Activated gamma-delta T cell treated with anti-CD3 and anti-CD28 coated beads, Interleukin-2, amount 50 U/mL, for 16 hours (primary cell): ENCODE results near the gene GPR26.
"Not testable (repeated sequence)": the region's sequence is repeated elsewhere in the genome, so short reads cannot be mapped to it uniquely, and the experiment has no call there.

Source experiments
- DNase-seq: peaks from one replicate; pipeline ENCODE4 v3.0.0-alpha.2; 2020; ENCODE audit warnings: low read depth

GPR26 gene

DNA sequence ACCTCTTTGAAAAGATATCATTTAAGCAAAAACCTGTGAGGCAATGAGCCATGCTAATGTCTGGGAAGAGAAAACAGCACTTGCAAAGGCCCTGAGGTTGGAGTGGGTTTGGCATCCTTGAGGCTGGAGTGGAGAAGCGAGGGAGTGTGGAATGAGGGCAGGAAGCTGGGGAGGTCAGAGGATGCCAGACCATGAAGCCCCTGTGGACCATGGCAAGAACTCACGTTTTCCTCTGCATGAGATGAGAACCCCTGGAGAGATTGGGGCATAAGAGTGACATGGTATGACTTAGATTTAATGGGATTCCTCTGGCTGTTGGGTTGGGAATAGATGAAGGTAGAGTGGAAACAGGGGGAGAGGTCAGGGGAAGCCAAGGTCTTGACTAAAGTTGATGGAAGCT lies 49.4 kb downstream of the GPR26 start:
- no peak for DNase-seq

DNA sequence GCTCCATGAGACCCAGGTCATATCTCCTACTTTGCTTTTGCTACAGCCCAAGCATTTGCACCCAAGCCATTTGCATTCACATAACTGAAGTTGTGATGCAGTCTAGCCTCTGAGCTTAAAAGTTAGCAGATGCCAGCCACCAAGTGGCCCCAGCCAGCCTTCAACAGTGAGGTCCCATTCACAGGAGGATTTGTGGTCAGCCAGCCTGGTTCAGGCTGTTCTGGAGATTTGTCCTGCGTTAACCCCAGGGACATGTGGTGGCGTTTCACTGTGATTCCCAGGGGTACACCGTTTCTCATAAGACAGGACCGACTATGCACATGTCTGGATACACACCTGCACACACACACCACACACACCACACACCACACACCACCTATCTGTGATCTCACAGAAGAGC lies 51.2 kb downstream of the GPR26 start:
- no peak for DNase-seq

DNA sequence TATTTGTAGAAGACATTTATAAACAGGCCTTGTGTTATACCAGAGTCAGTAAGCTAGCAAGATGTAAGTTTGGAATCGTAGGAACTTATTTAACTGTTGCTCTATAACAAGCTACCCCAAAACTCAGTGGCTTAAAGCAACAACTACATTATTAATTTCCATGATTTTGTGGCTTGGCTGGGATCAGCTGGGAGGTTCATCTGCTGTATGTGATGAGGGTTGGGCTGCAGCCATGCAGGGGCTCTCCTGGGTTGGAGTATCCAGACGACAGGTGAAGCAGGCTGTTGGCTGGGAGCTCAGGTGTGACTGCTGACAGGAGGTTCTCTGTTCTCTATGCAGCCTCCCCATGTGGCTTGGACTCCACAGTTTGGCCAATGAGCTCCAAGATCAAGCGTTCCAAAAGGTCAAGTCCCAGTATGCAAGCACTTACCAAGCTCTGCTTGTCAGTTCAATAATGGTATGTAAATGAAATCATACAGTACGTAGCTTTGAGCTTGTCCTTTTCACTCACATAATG lies 52.4 kb downstream of the GPR26 start:
- DNase-seq = no peak

DNA sequence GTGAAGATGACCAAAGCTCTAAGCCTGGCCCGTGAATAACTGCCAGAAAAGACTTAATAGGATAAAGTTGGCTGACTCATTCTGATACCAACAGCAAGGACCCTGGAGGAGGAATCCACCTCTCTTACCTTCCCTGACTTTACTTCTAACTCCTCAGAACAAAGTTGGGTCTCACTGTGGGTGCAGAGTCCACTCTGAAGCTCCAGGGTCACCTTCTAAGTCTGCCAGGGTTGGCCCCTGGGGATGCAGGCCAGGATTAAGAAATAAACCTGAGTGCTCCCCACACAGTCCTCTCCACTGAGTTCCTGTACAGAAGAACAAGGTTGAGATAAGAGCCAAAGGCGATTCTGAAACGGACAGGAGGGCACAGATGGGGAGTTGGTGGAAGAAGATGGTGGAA lies 54.4 kb downstream of the GPR26 start:
- no peak for DNase-seq

DNA sequence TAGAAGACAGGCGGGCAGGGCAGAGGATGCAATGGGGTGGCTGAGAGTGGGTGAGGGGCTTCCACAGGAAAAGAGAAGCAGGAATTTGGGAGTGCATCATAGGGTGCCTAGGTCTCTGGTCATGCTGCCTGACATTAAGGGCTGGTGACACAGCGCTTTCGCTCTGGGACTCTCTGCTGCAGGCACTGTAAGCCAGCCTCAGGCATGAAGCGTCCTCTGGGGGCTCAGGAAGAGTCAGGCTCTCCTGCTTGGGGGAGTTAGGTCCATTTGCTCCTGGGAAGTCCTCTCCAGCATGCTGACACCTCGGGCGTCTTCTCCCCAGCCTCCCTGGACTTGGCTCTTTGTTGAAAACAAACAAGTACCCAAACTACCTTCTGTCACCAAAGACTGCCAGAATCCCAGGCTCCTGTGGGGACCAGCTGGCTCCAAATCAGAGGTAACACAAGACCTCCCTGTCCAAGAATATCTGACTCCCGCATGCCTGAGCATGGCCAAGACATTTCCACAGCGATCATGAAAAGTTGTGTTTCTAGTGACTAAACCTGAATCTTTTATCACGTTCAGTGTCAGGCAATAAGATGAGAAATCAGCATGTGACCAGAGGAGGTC lies 55.4 kb downstream of the GPR26 start:
- no peak for DNase-seq

DNA sequence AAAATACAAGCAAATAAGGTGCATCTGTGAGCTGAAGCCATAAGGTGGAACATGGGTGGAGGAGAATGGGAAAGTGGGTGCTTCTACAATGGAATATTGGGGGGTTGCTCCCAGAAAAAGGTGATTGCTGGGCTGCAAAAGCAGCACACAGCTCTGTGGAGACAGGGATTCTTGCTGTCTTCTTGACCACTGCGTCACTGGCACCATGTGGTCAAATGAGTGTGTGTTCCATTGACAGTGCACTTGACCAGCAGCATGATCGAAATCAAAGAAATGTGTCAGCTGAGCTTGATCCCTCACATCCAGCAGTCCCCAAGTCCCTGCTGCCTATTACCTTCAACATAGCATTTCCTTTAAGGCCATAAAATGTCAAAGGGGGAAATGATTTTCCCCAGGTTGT lies 56.2 kb downstream of the GPR26 start:
- no peak for DNase-seq

DNA sequence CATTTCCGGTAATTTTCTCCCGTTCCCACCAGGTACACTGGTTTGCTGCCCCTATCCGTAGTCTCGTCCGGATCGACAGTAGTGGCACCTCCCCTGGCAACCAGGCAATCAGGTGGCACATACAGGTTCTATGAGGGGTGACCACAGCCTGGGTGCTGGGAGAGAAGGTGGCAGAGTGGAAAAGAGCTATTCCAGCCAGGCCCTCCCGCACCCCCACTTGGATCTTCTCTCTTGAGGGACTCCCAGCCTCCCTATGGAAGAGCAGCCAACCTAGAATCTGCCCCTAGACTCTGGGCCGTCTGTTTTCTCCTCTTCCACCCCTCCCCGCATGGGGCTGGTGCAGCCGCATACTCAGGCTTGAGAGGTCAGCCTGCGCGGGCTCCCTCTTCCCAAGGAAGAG lies 58.6 kb downstream of the GPR26 start:
- no peak for DNase-seq

DNA sequence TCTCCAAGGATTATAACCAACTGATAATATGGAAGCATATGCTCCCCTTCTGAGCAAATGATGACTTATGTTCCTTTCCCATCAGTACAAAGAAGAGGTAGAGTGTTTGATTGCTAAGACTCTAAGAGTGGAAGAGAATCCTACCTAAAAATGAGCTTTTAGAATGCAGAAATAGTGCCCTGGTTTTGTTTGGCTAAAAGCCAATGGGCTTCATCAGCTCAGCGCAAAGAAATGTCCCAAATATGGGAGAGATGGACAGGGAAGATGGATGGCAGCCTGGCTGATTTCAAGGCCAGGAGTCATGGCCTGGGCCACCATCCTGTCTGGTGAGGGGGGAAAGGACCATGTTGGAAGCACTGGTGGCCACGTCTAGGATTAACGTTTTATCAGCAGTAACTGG lies 60.2 kb downstream of the GPR26 start:
- no peak for DNase-seq

DNA sequence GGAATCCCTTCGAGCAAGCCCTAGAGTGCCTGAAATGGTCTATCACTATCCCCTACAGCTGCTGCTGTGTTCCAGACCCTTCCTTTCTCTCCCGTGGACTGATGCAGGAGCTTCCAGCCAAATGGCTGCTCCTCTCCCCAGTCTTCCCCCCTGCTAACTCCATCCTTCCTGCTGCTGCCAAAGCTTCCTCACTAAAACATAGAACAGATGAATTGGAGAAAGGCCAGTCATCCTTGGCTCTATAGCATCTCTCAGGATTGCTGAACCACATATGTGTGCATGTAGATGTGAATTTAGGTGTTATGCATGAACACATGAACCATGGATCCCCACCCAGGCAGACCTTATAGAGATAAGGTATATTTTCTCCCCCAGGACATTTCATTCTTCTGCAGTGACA lies 60.7 kb downstream of the GPR26 start:
- DNase-seq = no peak

DNA sequence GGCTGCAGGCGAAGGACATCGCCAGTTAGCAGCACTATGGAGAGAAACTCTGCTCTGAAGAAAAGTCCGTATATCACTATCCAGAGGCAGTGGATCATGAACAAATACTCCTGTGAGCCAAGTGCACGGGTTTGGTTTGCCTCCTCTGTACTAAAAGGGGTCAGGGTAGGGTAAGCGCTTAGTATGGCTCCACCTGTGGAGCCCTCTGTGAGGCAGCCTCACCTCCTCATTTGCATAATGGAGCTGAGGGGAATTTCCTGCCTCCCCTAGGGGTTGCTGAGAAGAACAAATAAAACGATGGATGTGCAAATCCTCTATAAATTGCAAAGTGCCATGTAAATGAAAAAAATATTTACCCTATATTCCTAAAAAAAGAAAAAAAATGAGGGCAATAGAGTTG lies 63.4 kb downstream of the GPR26 start:
- DNase-seq = no peak

DNA sequence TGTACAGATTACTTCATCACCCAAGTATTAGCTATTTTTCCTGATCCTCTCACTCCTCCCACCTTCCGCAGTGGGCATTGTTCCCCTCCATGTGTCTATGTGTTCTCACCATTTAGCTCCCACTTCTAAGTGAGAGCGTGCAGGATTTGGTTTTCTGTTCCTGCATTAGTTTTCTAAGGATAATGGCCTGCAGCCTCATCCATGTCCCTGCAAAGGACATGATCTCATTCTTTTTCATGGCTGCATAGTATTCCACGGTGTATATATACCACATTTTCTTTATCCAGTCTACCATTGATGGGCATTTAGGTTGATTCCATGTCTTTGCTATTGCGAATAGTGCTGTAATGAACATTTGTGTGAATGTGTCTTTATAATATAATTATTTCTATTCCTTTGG lies 70.8 kb downstream of the GPR26 start:
- DNase-seq = not testable (repeated sequence)

DNA sequence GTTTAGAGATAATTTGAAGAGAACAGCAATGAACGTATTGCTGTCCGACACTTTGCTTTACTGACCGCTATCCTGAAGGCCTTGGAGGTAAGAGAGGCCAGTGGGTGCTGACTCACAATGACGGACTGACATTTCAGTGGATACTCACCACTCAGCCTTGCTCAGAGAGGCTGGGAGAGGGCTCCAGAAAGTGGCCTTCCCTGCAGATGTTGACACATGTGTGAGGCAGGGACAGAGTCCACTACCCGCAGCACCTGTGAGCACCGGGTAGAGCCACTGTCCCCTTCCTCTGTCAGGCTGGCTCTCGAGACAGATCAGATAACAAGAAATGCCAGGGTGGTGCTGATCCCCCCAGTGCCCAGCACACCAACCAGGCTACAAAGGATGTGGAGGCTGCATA lies 75.0 kb downstream of the GPR26 start:
- DNase-seq = no peak

DNA sequence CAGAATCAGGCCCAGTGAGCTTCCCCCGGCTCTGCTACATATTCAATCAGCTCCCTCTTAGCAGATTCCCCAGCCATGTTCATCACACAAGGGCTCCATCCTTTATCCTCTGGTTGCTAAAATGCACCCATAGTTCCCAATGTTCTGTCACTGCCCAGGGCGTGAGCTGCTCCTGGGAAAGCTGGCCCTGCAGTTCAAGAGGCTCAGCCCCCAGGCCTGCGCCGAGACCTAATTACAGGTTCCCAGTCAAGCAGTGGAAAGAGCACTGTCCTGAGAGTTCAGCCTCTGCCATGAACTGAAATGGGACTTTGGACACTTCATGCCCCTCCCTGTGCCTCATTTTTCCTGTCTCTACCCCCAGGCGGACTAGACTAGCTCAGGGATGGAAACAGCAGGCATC lies 75.6 kb downstream of the GPR26 start:
- no peak for DNase-seq

DNA sequence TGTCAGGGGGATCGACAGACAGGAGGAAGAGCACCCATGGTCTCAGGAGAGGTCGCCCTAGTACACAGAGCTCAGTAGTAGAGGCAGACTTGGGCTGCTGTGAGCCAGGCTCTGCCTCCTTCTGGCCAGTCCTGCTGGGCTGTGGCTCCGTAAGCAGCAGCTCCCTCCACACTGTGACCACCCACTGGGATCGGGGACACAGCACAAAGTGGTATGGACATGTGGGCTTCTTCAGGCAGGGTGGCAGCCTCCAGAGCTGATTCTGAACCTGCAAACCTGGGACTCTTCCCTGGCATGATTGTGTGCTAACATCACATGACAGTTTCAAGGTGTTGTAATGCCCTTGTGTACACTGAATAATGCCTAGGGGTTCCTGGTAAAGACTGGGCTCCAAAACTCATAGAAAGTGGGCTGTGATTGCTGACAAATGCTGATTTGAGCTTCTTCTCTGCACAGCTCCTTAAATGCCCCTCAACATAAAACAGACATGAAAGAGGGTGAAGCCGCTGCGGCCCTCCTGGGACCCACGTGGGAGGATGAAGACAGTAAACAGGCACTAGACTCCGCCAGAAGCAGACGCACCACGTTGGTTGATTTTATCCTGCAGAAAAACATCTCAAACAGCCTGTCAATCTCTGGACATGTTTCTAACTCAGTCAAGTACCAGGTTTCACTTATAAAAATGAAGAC lies 76.7 kb downstream of the GPR26 start:
- no peak for DNase-seq

DNA sequence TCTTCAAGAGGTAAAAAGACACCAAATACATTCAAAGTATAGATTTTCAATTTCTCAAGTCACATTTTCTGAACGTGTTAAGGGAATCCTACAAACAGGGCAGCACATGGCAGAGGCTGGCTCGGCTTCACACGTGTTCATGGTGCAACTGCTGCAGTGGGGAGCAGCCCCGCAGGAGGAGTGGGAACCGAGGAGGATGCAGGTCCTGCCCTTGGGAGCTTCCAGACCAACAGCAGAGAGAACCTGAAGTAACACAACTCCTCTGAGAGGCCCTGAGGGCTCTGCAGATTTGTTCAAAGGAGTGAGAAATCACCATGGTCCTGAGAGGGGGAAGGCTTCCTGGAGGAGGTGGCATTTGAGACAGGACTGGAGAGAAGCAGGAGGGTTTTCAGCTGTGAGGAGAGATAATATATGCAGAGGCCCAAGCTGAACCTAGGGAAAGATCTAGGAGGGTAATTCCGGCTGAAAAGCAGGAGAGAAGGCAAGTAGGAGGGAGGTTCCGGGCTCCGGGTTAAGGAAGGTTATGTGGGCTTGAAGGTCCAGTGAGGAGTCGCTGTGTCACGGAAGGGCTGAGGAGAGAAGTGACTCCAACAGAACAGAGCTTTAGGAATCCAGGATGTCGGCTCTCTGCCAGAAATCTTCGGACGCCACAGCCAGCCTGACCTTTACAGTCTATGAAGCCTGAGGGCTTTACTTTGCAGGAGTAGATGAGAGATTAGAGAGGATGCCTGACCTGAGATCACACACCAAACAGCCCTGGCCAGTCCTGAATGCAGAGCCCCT lies 77.5 kb downstream of the GPR26 start:
- DNase-seq = no peak

DNA sequence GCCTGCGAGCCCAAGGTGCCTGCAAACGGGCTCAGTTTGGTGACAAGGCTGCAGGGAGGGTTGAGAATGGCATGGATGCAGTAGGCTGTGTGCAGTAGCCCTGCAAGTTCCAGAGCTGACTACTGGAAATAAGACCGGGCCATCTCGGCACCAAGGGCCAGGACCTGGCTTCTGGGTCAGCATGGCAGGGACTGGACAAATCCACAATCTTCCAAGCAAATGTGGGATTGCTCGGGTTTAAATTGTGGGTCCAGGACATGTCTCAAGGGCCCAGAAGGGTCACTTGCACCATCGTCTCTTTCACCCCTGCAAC lies 78.0 kb downstream of the GPR26 start:
- DNase-seq = no peak
